ENCODE measurements around the gene FRS2. TPM values are rescaled to one million over a fixed set of nuclear protein-coding genes. Genes with fewer than 3 reads are reported as not detected.

Gene FRS2
- total and polyA plus RNA-seq, 2 experiments from 2014 or later: 15.9 to 43.2 TPM

GRCh38 chr12:69508091-69508490, 37.9 kb downstream of the FRS2 start:
- Histone ChIP-seq H3K27me3 (no peaks in the 10 kb centered on the region), H3K27ac (no peak overlapping the region), H3K4me3 (no peak overlapping the region), H3K9me3 (ENCODE audit: low read depth) (no peaks in the 10 kb centered on the region), H3K36me3 (no peaks in the 10 kb centered on the region), H3K4me1 (ENCODE audit: low read depth) (peaks cover 43% of the 10 kb centered on the region)
- TF ChIP-seq CTCF (IDR thresholded peaks at IDR 0.05; ENCODE audit: low read depth, low read length): no peak
- DNase-seq (ENCODE audit: low read depth in 1 of 2, low spot score in 1 of 2): no peak

- DNase-seq (ENCODE audit: low read depth in 1 of 2, low spot score in 1 of 2): no peak
- peaks cover 49% of the 10 kb centered on the region for H3K4me1 ChIP-seq (ENCODE audit: low read depth)
- no peak overlapping the region for H3K27ac ChIP-seq
- no peak overlapping the region for H3K4me3 ChIP-seq
- no peaks in the 10 kb centered on the region for H3K36me3 ChIP-seq
- TF ChIP-seq CTCF (IDR thresholded peaks at IDR 0.05; ENCODE audit: low read depth, low read length): no peak
- no peaks in the 10 kb centered on the region for H3K9me3 ChIP-seq (ENCODE audit: low read depth)
- no peaks in the 10 kb centered on the region for H3K27me3 ChIP-seq
Observed at GRCh38 chr12:69508621-69509020, 38.4 kb downstream of the FRS2 start.

- H3K27me3 ChIP-seq: no peaks in the 10 kb centered on the region
- no peak overlapping the region for H3K27ac ChIP-seq
- peaks cover 56% of the 10 kb centered on the region for H3K4me1 ChIP-seq (ENCODE audit: low read depth)
- H3K36me3 ChIP-seq: no peaks in the 10 kb centered on the region
- peak in 1 of 2 donors; percentile 30 for DNase-seq (ENCODE audit: low read depth in 1 of 2, low spot score in 1 of 2)
- TF ChIP-seq CTCF (IDR thresholded peaks at IDR 0.05; ENCODE audit: low read depth, low read length): no peak
- H3K9me3 ChIP-seq (ENCODE audit: low read depth): no peaks in the 10 kb centered on the region
- H3K4me3 ChIP-seq: no peak overlapping the region
Observed at GRCh38 chr12:69509308-69509736, 39.1 kb downstream of the FRS2 start.

GRCh38 chr12:69509904-69510827, 40.0 kb downstream of the FRS2 start:
- no peak for TF ChIP-seq CTCF (IDR thresholded peaks at IDR 0.05; ENCODE audit: low read depth, low read length)
- H3K9me3 ChIP-seq (ENCODE audit: low read depth): no peaks in the 10 kb centered on the region
- H3K36me3 ChIP-seq: no peaks in the 10 kb centered on the region
- no peaks in the 10 kb centered on the region for H3K27me3 ChIP-seq
- H3K27ac ChIP-seq: peak overlapping the region; percentile 13
- DNase-seq (ENCODE audit: low read depth in 1 of 2, low spot score in 1 of 2): peak in 1 of 2 donors; percentile 26
- peaks cover 62% of the 10 kb centered on the region for H3K4me1 ChIP-seq (ENCODE audit: low read depth)
- H3K4me3 ChIP-seq: no peak overlapping the region

GRCh38 chr12:69511016-69511415, 40.8 kb downstream of the FRS2 start:
- DNase-seq (ENCODE audit: low read depth in 1 of 2, low spot score in 1 of 2): no peak
- no peak overlapping the region for H3K4me3 ChIP-seq
- TF ChIP-seq CTCF (IDR thresholded peaks at IDR 0.05; ENCODE audit: low read depth, low read length): no peak
- no peaks in the 10 kb centered on the region for H3K9me3 ChIP-seq (ENCODE audit: low read depth)
- H3K4me1 ChIP-seq (ENCODE audit: low read depth): peaks cover 66% of the 10 kb centered on the region
- H3K36me3 ChIP-seq: no peaks in the 10 kb centered on the region
- H3K27me3 ChIP-seq: no peaks in the 10 kb centered on the region
- no peak overlapping the region for H3K27ac ChIP-seq
